BJ (cell line): ENCODE data around the gene HSPBAP1. TPM values are rescaled to one million over a fixed set of nuclear protein-coding genes. Genes with fewer than 3 reads are reported as not detected.

ENCODE experiments used
- CTCF ChIA-PET: fragments of 350-600 bp; formaldehyde crosslinking; extraction: SDS; loops from one replicate; lab custom pipeline; 2021; ENCODE audit warnings: antibody characterized with exemption, inconsistent platforms; lab: Yijun Ruan, JAX
- POLR2A ChIA-PET: fragments of 300-600 bp; sonication (Branson Sonifier 250); formaldehyde crosslinking; extraction: SDS; loops from one replicate; lab custom pipeline; 2021; ENCODE audit warnings: antibody characterized with exemption; lab: Charles Lee
- DNase-seq: peaks from one replicate; pipeline ENCODE4 v3.0.0-alpha.2; 2011; ENCODE audit warnings: low read depth
- H3K27me3 ChIP-seq: 2 replicates; pipeline ENCODE4 v1.6.0; 2011; ENCODE audit warnings: low read length; ENCODE audit not compliant: control insufficient read depth, insufficient read depth
- H3K36me3 ChIP-seq: 2 replicates; pipeline ENCODE4 v1.5.1; 2011; ENCODE audit warnings: low read length; ENCODE audit not compliant: control insufficient read depth, insufficient read depth
- H3K4me3 ChIP-seq: 2 replicates; pipeline ENCODE4 v1.5.1; 2011; ENCODE audit warnings: low read depth, mild to moderate bottlenecking, control low read depth, low read length
- polyA plus RNA-seq: library from polyadenylated mRNA; depleted of rRNA; stranded (reverse); fragments of >200 nt; gene quantifications from 2 replicates; pipeline ENCODE4 v1.2.3, GENCODE V29; 2011; rRNA removed
- TF ChIP-seq, protein P1 (sequence below): IDR thresholded peaks from 2 replicates; pipeline ENCODE4 v1.5.1; 2011; ENCODE audit warnings: low read depth, mild to moderate bottlenecking, control low read depth, inconsistent platforms, low read length, moderate library complexity; ENCODE audit not compliant: insufficient read depth

Gene HSPBAP1
- polyA plus RNA-seq, 1 experiment: 2.9 TPM

DNA sequence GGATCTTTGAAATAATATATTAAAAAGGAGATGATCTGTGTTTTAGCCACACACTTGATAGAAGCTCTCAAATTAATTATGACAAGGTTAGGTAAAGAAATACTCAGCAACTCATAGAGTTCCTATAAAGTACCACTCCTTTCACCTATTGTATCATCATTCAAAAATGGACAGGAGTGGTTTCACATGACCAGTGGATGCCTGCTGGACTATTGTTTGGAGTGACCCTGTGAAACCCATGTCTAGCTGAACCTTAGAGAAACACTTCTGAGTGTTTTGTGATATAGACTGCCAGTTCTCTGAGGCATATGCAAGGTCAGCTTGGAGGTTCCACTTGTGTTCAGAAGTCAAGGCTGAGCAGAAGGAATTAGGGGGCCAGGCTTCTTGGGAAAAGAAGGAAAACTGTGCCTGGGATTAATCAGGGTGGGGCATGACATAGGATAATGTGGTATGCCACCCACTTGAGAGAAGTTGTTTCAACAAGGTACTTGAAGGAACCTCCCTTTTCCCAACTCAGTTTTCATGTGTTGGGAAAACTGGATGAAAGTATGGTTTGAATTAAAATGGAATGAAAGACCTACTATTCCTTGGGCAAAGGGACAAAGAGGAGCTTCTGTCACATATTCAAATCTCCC is 97.6 kb downstream of the HSPBAP1 start:
- ChIA-PET CTCF (interaction anchor here (1.3 to 1.6 kb wide), 3 partner anchors 9 to 136 kb away, joined by 4 to 7 read pairs (median 4); no protein-coding TSS in a partner anchor), POLR2A (no interaction called here)
- Histone ChIP-seq H3K4me3 (no peak overlapping the region), H3K27me3 (no peaks in the 10 kb centered on the region), H3K36me3 (peaks cover 8% of the 10 kb centered on the region)
- TF ChIP-seq, protein P1, sequence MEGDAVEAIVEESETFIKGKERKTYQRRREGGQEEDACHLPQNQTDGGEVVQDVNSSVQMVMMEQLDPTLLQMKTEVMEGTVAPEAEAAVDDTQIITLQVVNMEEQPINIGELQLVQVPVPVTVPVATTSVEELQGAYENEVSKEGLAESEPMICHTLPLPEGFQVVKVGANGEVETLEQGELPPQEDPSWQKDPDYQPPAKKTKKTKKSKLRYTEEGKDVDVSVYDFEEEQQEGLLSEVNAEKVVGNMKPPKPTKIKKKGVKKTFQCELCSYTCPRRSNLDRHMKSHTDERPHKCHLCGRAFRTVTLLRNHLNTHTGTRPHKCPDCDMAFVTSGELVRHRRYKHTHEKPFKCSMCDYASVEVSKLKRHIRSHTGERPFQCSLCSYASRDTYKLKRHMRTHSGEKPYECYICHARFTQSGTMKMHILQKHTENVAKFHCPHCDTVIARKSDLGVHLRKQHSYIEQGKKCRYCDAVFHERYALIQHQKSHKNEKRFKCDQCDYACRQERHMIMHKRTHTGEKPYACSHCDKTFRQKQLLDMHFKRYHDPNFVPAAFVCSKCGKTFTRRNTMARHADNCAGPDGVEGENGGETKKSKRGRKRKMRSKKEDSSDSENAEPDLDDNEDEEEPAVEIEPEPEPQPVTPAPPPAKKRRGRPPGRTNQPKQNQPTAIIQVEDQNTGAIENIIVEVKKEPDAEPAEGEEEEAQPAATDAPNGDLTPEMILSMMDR: no peak
- DNase-seq: no peak

DNA sequence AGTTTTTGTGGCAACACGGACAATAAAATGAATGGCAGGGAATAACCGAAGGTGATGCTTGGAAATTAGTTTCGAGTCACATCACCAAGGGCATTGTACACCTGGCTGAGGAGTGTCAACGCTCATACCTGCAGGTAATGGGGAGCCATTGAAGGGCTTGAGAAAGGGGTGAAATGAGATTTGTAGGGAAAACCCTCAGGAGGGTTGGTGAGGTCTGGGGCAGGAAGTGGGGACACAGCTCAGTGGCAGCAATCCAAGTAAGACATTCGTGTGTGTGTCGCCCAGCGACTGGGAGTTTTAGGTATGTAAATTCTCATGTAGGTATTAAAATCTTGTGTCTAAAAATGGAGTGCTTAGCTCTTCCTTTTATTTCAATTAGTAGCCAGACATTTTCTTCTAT is 98.7 kb downstream of the HSPBAP1 start:
- H3K4me3 ChIP-seq: no peak overlapping the region
- H3K36me3 ChIP-seq: peaks cover 3% of the 10 kb centered on the region
- ChIA-PET POLR2A (no interaction called here), CTCF (interaction anchor here (1.3 to 1.6 kb wide), 3 partner anchors 10 to 135 kb away, joined by 4 to 7 read pairs (median 4); no protein-coding TSS in a partner anchor)
- DNase-seq: no peak
- no peaks in the 10 kb centered on the region for H3K27me3 ChIP-seq
- TF ChIP-seq, protein P1: no peak

DNA sequence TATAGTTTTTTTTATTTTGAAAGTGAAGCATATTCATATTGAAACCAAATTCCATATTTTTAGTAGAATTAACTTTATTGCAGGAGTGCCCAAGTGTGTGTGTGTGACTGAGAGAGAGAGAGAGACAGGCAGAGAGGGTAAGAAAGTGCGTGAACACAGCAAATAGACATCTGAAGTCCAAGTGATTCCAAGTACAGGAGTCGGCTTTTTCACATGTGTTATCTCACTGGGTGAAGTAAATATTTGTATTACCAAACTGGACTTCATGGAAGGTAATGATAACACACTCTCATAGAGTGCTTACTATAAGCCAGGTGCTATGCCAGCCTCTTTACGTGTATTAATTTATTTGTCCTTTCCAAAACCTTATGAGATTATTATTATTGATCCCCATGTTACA is 101.0 kb downstream of the HSPBAP1 start:
- no peaks in the 10 kb centered on the region for H3K36me3 ChIP-seq
- TF ChIP-seq, protein P1: no peak
- ChIA-PET CTCF (no interaction called here), POLR2A (no interaction called here)
- DNase-seq: no peak
- no peak overlapping the region for H3K4me3 ChIP-seq
- H3K27me3 ChIP-seq: no peaks in the 10 kb centered on the region

DNA sequence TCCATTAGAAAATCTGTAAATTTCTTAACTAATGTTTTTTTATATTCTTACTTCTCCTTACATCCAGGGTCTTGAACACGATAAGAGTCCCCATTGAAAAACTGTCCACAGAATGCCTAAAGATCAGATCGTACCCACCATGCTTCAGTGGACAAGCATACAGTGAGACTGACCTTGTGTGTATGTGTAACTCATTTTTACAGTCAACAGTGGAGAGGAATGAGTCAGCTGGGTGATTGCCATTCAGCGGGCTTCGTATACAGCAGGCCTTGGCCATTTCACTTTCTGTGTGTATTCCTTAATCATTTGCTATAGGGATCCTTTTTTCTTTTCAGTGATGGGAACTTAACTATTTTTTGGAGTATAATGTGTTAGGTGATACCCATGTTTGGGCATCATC is 102.4 kb downstream of the HSPBAP1 start:
- no peaks in the 10 kb centered on the region for H3K27me3 ChIP-seq
- POLR2A ChIA-PET: no interaction called here
- no peak overlapping the region for H3K4me3 ChIP-seq
- TF ChIP-seq, protein P1: no peak
- CTCF ChIA-PET: no interaction called here
- peaks cover 6% of the 10 kb centered on the region for H3K36me3 ChIP-seq
- no peak for DNase-seq

DNA sequence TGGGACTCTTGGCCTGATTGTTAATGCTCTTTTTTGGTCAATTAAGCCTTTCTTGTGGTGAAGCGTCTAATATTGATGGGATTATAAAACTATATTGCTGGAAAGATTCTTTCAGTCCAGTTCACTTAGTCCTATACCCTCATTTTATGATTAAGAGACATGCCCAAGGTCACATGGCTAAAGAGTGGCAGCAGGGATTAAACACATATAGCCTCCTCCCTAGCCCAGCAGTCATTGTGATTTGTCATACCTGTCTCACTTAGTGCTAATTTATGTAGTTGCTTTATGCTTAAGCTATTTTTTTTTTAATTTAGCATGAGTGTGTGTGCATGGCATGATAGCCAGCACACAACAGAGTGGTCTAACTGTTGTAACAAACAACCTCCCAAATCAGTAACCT is 103.5 kb downstream of the HSPBAP1 start:
- Histone ChIP-seq H3K36me3 (peaks cover 6% of the 10 kb centered on the region), H3K4me3 (no peak overlapping the region), H3K27me3 (no peaks in the 10 kb centered on the region)
- CTCF ChIA-PET: interaction anchor here (3.4 kb wide), 1 partner anchor 11 kb away, joined by 16 read pairs; no protein-coding TSS in a partner anchor
- POLR2A ChIA-PET: no interaction called here
- DNase-seq: no peak
- TF ChIP-seq, protein P1: no peak

Other genes with a start within 250 kb of the HSPBAP1 start
- gene PARP9, start 229.5 kb downstream of the HSPBAP1 start, polyA plus RNA-seq: 18.2 and 26.9 TPM in 2 replicates
- gene DTX3L, start 229.5 kb downstream of the HSPBAP1 start, polyA plus RNA-seq: 3.5 and 6.1 TPM in 2 replicates
- 0.05 and 0.09 TPM in 2 replicates for gene PARP15, start 216.2 kb downstream of the HSPBAP1 start, polyA plus RNA-seq
- gene PARP14, start 113.0 kb downstream of the HSPBAP1 start, polyA plus RNA-seq: 13.2 and 20.0 TPM in 2 replicates
- gene SLC49A4, start 1.2 kb upstream of the HSPBAP1 start, polyA plus RNA-seq: 8.4 and 12.1 TPM in 2 replicates
- not detected in 2 replicates for gene SEMA5B, start 233.9 kb upstream of the HSPBAP1 start, polyA plus RNA-seq